ENCODE data around the gene XPA.

DNA sequence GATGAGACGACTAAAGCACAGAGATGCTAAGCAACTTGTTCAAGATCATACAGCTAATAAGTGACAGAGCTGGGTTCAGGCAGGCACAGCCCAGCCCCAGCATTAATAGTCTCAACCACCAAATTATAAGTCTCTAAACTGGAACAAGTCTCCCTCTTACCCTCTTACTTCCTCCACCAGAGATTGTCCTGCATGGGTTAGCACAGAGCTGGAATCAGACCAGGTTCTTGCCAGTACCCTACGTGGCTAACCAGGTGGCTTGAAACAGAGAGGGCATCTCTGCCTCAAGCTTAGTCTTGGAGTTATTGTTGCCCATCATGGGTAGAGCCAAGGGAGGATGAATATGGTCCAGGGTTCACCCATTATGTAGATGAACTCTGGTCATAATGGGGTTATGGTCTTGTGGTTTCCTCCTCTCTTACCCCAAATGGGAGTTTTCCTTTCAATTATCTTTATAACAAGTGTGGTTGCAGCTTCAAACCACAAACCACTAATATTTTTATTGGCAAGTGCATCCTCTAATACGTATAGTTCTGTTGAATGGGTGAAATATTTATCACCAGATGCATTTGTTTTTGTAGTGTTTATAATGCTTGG lies 8.3 kb upstream of the XPA start:
- TF ChIP-seq GATA2 (IDR thresholded peaks at IDR 0.05; ENCODE audit: low read depth, low read length) (no peak), GATA3 (IDR thresholded peaks at IDR 0.05; ENCODE audit: low read depth, low read length) (no peak)
